Natural killer cell (primary cell): ENCODE results near the gene RBFOX2. TPM values are rescaled to one million over a fixed set of nuclear protein-coding genes. Genes with fewer than 3 reads are reported as not detected.

Source experiments
- ATAC-seq, 3 donors: fragments of 150-1000 bp in 2 of 3; fragments of 200-7000 bp in 1 of 3; cut with Tn5 transposase; 1 replicate in 1 of 3; 2 replicates in 2 of 3; pipeline ENCODE4 v1.10.0; 2021; ENCODE audit warnings: mild to moderate bottlenecking in 2 of 3, moderate library complexity in 2 of 3
- DNase-seq, 2 donors: peaks; one replicate each; pipeline versions ENCODE4 v3.0.0 to v3.0.0-alpha.2; 2013 to 2021; ENCODE audit warnings: mixed read lengths in 1 of 2
- H3K27ac ChIP-seq: one replicate; pipeline ENCODE4 v1.5.1; 2013; ENCODE audit warnings: mild to moderate bottlenecking, low read length
- H3K27me3 ChIP-seq: one replicate; pipeline ENCODE4 v1.6.1; 2013; ENCODE audit warnings: low read length; ENCODE audit not compliant: control insufficient read depth, insufficient read depth
- H3K36me3 ChIP-seq: one replicate; pipeline ENCODE4 v1.6.1; 2013; ENCODE audit warnings: low read length; ENCODE audit not compliant: control insufficient read depth, insufficient read depth
- H3K4me1 ChIP-seq: one replicate; pipeline ENCODE4 v1.6.1; 2013; ENCODE audit warnings: low read length; ENCODE audit not compliant: control insufficient read depth, insufficient read depth
- H3K4me3 ChIP-seq: one replicate; pipeline ENCODE4 v1.5.1; 2013; ENCODE audit warnings: low read length
- H3K9me3 ChIP-seq: one replicate; pipeline ENCODE4 v1.6.1; 2013; ENCODE audit warnings: low read length; ENCODE audit not compliant: control insufficient read depth, insufficient read depth
- H3K27ac Mint-ChIP-seq, 2 donors: one replicate each; pipeline ENCODE4 v1.8.0; 2022; ENCODE audit warnings: mild to moderate bottlenecking in 2 of 2, mixed read lengths in 2 of 2, moderate library complexity in 1 of 2
- H3K27me3 Mint-ChIP-seq, 2 donors: one replicate each; pipeline ENCODE4 v1.8.0; 2022; ENCODE audit warnings: low read depth in 2 of 2, mixed read lengths in 2 of 2
- H3K36me3 Mint-ChIP-seq: one replicate; pipeline ENCODE4 v1.8.0; 2022; ENCODE audit warnings: mixed read lengths
- H3K4me1 Mint-ChIP-seq, 2 donors: one replicate each; pipeline ENCODE4 v1.8.0; 2022; ENCODE audit warnings: mixed read lengths in 2 of 2
- H3K4me3 Mint-ChIP-seq: one replicate; pipeline ENCODE4 v1.8.0; 2022; ENCODE audit warnings: mild to moderate bottlenecking, moderate library complexity, mixed read lengths
- H3K9me3 Mint-ChIP-seq, 2 donors: one replicate each; pipeline ENCODE4 v1.8.0; 2022; ENCODE audit warnings: mixed read lengths in 2 of 2
- CTCF ChIP-seq: fragments of 200-600 bp; IDR thresholded peaks from one replicate; pipeline ENCODE4 v1.8.0; 2022; ENCODE audit warnings: antibody characterized with exemption
- WGBS: methylation state at CpG from one replicate; pipeline ENCODE4 v1.1.7; 2013; ENCODE audit warnings: missing lambda C conversion rate; ENCODE audit not compliant: insufficient coverage; 5-methylcytosine and 5-hydroxymethylcytosine counted together
- intact Hi-C: fragments of 100-400 bp; cut with micrococcal nuclease; formaldehyde crosslinking; loops from one replicate; pipeline ENCODE4 v1.14.2; 2022
- total RNA-seq, 4 donors: library from RNA; stranded (reverse); fragments of 120-200 nt in 1 of 4; gene quantifications; one replicate each; pipeline versions ENCODE4 v1.2.3 to v1.2.4, GENCODE V29; 2013 to 2022

RBFOX2 gene
- total RNA-seq, 3 donors from 2014 or later (not counting 1 experiment from before 2014, with no cell fraction given), result 1.0 to 4.7 (median 3.0) TPM

- Histone ChIP-seq H3K4me3 (no peak overlapping the region), H3K27me3 (no peaks in the 10 kb centered on the region), H3K4me1 (no peaks in the 10 kb centered on the region), H3K36me3 (no peaks in the 10 kb centered on the region), H3K27ac (no peak overlapping the region), H3K9me3 (no peaks in the 10 kb centered on the region)
- Mint-ChIP-seq H3K36me3 (no peaks in the 10 kb centered on the region), H3K4me1 (no peaks in the 10 kb centered on the region), H3K27me3 (peaks cover 0 to 8% of the 10 kb centered on the region in 2 donors), H3K27ac (no peak overlapping the region), H3K4me3 (no peak overlapping the region), H3K9me3 (no peaks in the 10 kb centered on the region)
- ATAC-seq (no peak), DNase-seq (no peak)
- 77% methylated on average over 2 of the region's 3 CpGs for WGBS
- intact Hi-C loops, result no loop called here
- no peak for TF ChIP-seq CTCF
Observed at GRCh38 chr22:35870517-35871293, 157.9 kb downstream of the RBFOX2 start.

GRCh38 chr22:35868938-35869337 lies 159.7 kb downstream of the RBFOX2 start:
- no peaks in the 10 kb centered on the region for H3K9me3 Mint-ChIP-seq
- DNase-seq (no peak), ATAC-seq (no peak)
- no peaks in the 10 kb centered on the region for H3K36me3 Mint-ChIP-seq
- no peak overlapping the region for H3K27ac Mint-ChIP-seq
- no peak overlapping the region for H3K4me3 Mint-ChIP-seq
- peaks cover 0 to 8% of the 10 kb centered on the region in 2 donors for H3K27me3 Mint-ChIP-seq
- TF ChIP-seq CTCF, result no peak
- no peak overlapping the region for H3K4me3 ChIP-seq
- no peaks in the 10 kb centered on the region for H3K4me1 Mint-ChIP-seq
- 96% methylated on average over 4 of the region's 5 CpGs for WGBS
- no peaks in the 10 kb centered on the region for H3K4me1 ChIP-seq
- H3K9me3 ChIP-seq, result no peaks in the 10 kb centered on the region
- H3K27me3 ChIP-seq, result no peaks in the 10 kb centered on the region
- H3K36me3 ChIP-seq, result no peaks in the 10 kb centered on the region
- no peak overlapping the region for H3K27ac ChIP-seq
- intact Hi-C loops, result no loop called here

- no peak overlapping the region for H3K4me3 Mint-ChIP-seq
- no peaks in the 10 kb centered on the region for H3K4me1 Mint-ChIP-seq
- DNase-seq, result no peak
- no peak for ATAC-seq
- WGBS, result 92% methylated on average over 1 of the region's 3 CpGs
- H3K27me3 Mint-ChIP-seq, result peaks cover 2 to 8% of the 10 kb centered on the region in 2 donors
- H3K27me3 ChIP-seq, result no peaks in the 10 kb centered on the region
- H3K36me3 Mint-ChIP-seq, result no peaks in the 10 kb centered on the region
- H3K4me1 ChIP-seq, result no peaks in the 10 kb centered on the region
- no peak overlapping the region for H3K27ac ChIP-seq
- no peak overlapping the region for H3K27ac Mint-ChIP-seq
- no peak overlapping the region for H3K4me3 ChIP-seq
- intact Hi-C loops, result no loop called here
- H3K9me3 ChIP-seq, result no peaks in the 10 kb centered on the region
- H3K9me3 Mint-ChIP-seq, result no peaks in the 10 kb centered on the region
- no peak for TF ChIP-seq CTCF
- H3K36me3 ChIP-seq, result no peaks in the 10 kb centered on the region
Observed at GRCh38 chr22:35866651-35867050, 162.0 kb downstream of the RBFOX2 start.
